ENCODE data around the gene SELENON.

- no peak for TF ChIP-seq CTCF (IDR thresholded peaks at IDR 0.05; ENCODE audit: insufficient read depth, low read depth, low read length)
- TF ChIP-seq EZH2 (IDR thresholded peaks at IDR 0.05; ENCODE audit: insufficient read depth, low read length) = no peak
These were observed 39.8 kb upstream of the SELENON start for GRCh38 chr1:25760122-25760719.
